HG03439 (cell line): ENCODE data around the gene CHCHD1.
"Not testable (repeated sequence)": the region's sequence is repeated elsewhere in the genome, so short reads cannot be mapped to it uniquely, and the experiment has no call there.

Experiments used
- ATAC-seq: cut with Tn5 transposase; IDR thresholded peaks from one replicate; pipeline ENCODE4 v1.9.1; 2021; ENCODE audit warnings: mild to moderate bottlenecking, moderate library complexity; ENCODE audit not compliant: unreplicated experiment

The CHCHD1 gene

DNA sequence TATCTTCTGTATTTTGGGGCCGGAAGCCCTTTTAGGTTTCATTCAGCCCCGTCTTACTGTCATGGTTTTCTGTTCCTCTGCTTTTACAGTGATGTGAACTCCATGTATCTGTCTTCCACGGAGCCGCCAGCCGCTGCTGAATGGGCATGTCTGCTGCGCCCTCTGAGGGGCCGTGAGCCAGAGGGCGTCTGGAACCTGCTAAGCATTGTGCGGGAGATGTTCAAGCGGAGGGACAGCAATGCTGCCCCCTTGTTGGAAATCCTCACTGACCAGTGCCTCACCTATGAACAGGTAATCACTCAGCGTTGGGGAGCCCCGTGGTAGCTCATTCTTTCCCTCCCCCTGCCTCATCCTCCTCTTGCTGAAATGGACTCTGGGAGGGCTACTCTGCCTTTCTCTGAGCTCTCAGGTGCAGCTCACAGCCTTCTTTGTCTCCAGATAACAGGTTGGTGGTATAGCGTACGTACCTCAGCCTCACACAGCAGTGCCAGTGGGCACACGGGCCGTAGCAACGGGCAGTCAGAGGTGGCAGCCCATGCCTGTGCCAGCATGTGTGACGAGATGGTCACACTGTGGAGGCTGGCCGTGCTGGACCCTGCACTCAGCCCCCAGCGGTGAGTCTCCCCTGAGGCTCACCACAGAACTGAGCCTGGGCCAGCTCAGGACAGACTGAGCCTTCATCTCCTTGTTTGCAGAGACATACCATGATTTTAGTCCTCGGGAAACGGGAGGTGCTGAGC lies 9.2 kb downstream of the CHCHD1 start:
- no peak for ATAC-seq

- ATAC-seq = no peak
Measured at GRCh38 chr10:73791871-73792400, 10.1 kb downstream of the CHCHD1 start.

GRCh38 chr10:73793456-73793855 lies 11.6 kb downstream of the CHCHD1 start:
- ATAC-seq = no peak

DNA sequence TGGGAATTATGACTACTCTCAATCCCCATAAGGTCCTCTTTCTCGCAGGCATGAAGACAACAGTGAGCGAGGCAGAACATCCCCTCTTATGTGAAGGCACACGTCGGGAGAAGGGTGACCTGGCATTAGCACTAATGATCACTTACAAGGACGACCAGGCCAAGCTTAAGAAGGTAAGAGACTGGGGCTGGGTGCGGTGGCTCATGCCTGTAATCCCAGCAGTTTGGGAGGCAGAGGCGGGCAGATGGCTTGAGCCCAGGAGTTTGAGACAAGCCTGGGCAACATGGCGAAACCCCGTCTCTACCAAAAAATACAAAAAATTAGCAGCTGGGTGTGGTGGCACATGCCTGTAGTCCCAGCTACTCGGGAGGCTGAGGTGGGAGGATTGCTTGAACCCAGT lies 13.6 kb downstream of the CHCHD1 start:
- not testable (repeated sequence) for ATAC-seq

DNA sequence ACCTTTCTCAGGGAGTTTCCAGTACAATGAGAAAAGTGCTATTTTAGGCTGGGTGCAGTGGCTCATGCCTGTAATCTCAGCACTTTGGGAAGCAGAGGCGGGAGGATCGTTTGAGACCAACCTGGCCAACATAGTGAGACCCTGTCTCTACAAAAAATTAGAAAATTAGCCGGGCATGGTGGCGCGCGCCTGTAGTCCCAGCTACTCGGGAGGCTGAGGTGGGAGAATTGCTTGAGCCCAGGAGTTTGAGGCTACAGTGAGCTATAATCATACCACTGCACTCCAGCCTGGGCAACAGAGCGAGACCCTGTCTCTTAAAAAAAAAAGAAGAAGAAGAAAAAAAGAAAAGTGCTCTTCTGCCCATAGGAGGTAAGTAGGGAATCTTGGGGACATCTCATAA lies 14.2 kb downstream of the CHCHD1 start:
- ATAC-seq = not testable (repeated sequence)

DNA sequence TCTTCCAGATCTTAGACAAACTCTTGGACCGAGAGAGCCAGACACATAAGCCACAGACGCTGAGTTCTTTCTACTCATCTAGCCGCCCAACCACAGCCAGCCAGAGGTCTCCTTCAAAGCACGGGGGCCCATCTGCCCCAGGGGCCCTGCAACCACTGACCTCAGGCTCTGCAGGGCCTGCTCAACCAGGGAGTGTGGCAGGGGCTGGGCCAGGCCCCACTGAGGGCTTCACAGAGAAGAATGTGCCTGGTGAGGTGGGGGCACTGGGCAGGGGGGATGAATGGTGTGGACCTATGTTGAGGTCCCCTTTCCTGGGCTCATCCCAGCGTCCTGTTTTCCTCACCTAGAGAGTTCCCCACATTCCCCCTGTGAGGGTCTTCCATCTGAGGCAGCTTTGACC lies 14.9 kb downstream of the CHCHD1 start:
- no peak for ATAC-seq

- ATAC-seq = no peak
Measured at GRCh38 chr10:73797324-73798025, 15.6 kb downstream of the CHCHD1 start.

DNA sequence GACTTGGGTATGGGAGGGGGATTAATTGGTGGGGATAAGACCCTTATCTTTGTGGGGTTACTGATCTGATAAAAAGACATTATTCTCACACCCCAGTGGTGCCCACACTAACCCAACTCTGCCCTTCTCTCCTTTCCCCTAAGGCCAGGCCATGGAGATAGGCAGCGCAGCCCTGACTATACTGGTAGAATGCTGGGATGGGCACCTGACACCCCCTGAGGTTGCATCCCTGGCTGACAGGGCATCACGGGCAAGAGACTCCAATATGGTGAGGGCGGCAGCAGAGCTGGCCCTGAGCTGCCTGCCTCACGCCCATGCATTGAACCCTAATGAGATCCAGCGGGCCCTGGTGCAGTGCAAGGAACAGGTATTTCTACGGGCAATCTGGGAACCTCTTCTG lies 16.2 kb downstream of the CHCHD1 start:
- ATAC-seq = no peak

DNA sequence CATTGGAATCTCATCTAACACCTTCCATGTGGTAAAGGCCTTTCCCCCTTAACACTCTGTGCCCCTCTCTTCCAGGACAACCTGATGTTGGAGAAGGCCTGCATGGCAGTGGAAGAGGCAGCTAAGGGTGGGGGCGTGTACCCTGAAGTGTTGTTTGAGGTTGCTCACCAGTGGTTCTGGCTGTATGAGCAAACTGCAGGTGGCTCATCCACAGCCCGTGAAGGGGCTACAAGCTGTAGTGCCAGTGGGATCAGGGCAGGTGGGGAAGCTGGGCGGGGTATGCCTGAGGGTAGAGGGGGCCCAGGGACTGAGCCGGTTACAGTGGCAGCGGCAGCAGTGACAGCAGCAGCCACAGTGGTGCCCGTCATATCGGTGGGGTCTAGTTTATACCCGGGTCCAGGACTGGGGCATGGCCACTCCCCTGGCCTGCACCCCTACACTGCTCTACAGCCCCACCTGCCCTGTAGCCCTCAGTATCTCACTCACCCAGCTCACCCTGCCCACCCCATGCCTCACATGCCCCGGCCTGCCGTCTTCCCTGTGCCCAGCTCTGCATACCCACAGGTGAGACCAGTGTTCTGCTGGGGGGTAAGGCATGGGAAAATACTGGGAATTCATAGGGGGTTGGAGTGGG lies 17.2 kb downstream of the CHCHD1 start:
- no peak for ATAC-seq

DNA sequence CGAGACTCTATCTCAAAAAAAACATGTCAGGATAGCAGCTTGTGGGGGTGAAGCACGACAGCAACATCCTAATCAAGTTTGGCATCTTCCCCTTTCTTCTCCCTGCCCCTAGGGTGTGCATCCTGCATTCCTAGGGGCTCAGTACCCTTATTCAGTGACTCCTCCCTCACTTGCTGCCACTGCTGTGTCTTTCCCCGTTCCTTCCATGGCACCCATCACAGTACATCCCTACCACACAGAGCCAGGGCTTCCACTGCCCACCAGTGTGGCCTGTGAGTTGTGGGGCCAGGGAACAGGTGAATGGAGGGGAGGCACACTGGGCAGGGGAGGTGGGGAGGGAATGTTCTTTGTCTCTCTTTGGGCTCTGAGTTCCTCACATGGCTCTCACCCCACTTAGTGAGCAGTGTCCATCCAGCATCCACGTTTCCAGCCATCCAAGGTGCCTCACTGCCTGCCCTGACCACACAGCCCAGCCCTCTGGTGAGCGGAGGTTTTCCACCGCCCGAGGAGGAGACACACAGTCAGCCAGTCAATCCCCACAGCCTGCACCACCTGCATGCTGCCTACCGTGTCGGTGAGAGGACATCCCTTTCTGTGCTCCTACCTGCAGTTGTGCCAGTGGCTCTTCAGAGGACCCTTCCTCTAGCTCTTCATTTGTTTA lies 18.2 kb downstream of the CHCHD1 start:
- no peak for ATAC-seq

GRCh38 chr10:73800560-73801252 lies 18.9 kb downstream of the CHCHD1 start:
- no peak for ATAC-seq

- no peak for ATAC-seq
Measured at GRCh38 chr10:73801253-73801590, 19.4 kb downstream of the CHCHD1 start.

DNA sequence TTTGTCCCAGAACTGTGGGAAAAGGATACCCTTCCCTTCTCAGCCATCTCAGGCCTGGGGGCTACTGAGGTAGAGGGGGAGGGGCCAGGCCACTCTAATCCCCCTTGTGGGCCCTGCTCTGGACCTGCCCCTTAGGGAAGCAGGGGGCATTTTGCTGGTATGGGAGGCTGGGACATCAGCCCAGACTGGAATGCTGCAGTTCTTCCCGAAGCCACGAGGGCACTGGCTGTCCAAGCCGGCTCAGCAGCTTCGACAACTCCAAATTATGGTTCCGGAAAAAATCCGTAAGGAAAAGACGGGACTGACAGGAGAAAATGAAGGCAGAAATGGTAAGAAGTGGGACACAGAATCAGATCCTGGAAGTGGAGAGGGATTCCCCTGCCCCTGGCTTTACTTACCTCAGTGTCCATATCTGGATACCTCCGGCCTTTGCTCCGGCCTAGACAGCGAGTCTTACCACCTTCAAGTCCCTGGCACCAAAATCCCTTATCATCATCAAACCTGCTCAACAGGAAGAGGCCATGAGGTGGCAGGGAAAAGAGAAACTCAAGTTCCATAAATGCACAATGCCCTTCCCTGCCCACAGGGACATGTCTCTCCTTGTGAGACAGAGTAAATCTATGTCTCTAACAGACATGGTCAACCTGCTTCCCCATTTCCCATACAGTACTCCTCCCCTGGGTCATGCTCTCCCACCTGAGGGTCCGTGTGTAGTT lies 20.6 kb downstream of the CHCHD1 start:
- ATAC-seq = no peak

DNA sequence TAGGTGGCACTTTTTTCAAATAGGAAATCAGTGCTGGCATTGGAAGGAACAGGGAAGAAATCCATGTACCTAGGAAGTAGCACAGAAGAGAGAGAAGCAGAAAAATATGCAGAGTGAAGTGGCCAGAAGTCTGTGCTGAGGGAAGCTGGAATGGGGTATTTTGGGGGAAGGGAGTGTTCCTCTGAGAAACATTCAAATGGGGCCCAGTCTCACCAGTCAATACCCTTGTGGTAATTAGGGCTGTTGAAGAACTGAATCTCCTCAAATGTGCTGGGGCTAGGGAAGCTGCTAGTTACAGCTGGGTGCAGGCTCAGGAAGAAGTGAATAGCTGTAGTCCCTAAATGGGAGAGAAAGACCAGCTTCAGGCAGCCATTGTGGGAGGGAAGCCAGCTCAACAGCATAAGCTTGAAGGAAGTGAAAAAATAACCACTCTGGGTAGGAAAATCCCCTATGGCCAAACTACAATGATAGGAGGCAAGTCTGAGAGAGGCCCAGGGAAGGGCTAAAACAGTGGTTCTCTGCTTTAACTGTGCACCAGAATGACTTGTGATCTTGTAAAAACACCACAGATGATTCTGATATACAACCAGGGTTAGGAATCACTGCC lies 21.9 kb downstream of the CHCHD1 start:
- ATAC-seq = no peak

- ATAC-seq = no peak
Measured at GRCh38 chr10:73806176-73806950, 24.5 kb downstream of the CHCHD1 start.

DNA sequence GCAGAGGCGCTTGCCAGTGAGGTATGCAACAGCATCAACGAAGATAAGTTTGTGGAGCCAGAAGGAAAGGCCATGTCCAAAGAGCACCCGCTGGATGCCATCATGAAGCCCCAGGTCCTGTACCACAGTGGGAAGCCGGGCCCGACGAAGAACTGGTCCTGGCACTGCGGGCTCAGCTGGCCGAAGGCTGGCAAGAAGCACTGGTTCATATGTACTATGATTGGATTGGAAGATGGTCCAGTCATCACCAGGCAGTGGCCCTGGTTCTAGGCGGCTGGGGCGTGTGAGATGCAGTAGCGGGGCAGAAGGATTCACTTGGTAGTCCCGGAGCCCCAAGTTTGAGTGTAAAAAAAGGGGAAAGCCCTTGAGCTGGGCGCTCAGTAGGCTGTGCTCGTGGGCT lies 25.6 kb downstream of the CHCHD1 start:
- ATAC-seq = no peak

GRCh38 chr10:73808021-73808815 lies 26.4 kb downstream of the CHCHD1 start:
- ATAC-seq = no peak
